ENCODE results near the gene BBLN. TPM values are rescaled to one million over a fixed set of nuclear protein-coding genes. Genes with fewer than 3 reads are reported as not detected.
"Not testable (repeated sequence)": the region's sequence is repeated elsewhere in the genome, so short reads cannot be mapped to it uniquely, and the experiment has no call there.

The BBLN gene, protein sequence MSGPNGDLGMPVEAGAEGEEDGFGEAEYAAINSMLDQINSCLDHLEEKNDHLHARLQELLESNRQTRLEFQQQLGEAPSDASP
- total RNA-seq: 56.1 TPM

DNA sequence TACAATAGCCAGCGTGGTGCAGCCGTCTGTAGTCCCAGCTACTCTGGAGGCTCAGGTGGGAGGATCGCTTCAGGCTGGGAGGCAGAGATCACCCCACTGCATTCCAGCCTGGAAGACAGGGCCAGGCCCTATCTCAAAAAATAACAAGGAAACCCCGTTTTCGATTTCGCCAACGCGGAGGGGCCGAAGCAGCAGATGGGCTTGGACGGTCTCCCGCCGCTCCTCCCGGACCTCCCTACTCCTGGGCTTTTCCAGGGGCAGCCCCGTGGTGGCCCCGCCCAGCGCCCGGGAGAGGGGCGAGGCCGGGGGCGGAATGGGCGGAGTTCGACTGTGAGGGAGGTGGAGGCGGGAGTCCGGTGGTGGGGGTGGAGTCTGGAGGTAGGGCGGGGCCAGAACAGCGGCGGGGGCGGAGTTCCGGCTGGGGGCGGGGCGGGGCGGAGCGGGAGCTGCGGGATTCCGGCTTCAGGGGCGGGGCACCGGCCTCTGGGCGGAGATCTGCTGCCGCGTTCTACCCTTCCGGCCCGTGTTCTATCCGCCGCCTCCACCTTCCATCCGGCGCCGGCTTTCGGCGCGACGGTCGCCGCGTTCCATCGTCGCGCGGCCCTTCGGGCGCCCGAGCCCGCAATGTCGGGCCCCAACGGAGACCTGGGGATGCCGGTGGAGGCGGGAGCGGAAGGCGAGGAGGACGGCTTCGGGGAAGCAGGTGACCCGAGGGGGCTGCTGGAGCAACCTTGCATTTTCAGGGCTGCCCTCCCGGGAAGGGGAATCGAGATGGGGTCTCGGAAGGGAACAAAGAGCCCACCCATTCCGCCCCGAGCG, at the start of gene BBLN:
Gene BBLN, plus strand, starts transcription at position 482 of the 819 bp plus-strand sequence. Its CDS starts 143 bp downstream, at position 625.
- ATAC-seq: peak; percentile 90

GRCh38 chr9:128111726-128112125, 48.3 kb upstream of the BBLN start:
- ATAC-seq: not testable (repeated sequence)

- ATAC-seq: no peak
Observed at GRCh38 chr9:128113526-128114325, 46.3 kb upstream of the BBLN start.

DNA sequence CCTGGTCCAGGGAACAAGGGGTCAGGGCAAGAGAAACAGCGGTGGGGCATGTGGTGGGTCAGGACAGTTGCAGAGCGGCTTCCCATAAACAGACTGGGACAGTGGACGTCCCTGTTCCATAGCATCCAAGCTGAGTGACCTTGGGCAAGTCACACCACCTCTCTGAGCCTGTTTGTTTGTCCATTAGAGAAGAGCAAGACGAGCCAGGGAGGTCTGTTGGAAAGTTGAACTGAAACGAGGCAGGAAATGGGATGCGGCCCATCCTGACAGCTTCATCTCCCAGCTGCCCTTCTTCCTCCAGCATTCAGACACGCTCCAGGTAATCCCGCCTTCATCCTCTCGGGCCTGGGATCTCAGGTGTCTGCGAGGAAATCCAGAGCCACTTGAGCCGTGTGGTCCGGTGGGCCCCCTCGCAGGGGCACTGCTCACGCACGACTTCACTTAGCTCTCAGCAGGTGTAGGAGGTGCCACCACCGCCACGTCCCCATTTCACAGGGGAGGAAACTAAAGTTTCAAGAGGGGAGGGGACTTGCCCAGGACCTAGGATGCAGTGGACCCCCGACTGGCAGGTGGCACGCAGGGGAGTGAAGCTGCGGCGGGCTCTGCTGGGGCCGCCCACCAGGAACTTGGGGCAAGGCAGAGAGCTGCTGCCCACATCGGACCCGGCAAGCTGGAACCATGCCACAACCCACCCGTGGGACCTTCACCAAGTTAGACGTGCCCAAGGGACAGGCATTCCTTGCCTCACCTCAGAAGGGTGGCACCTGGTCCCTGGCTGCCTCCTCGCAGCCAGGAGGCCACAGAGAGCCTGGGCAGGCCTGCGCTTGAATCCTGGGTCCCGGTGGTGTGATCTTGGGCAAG, 45.5 kb upstream of the BBLN start:
- no peak for ATAC-seq

GRCh38 chr9:128115187-128116103, 44.6 kb upstream of the BBLN start:
- peak; percentile 14 for ATAC-seq

DNA sequence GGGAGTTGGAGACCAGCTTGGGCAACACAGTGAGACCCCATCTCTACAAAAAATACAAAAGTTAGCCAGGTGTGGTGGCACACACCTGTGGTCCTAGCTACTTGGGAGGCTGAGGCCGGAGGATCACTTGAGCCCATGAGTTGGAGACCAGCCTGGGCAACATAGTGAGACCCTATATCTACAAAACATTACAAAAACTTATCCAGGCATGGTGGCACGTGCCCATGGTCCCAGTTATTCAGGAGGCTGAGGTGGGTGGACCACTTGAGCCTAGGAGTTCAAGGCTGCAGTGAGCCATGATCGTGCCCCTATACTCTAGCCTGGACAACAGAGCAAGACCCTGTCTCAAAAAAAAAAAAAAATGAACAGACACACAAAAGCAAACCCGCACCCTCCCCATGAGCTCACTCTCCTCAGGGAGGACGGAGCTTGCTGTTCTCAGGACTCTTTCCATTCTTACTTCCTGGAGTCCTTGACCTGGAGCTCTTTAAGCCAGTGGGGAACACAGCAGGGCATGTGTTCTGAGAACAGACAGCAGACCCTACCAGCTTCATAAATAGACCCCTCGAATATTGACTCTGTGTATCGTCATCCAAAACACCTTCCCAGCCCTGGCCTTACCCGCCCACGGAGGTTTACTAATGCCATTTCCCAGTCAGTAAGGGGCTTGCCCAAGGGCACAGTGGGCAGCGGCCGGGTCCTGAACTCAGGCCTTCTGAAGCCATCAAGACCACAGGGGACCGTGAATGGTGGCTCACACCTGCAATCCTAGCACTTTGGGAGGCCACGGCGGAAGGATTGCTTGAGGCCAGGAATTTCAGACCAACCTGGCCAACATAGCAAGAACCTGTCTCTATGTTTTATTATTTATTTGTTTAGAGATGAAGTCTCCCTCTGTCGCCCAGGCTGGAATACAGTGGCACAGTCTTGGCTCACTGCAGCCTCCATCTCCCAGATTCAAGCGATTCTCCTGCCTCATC, 43.7 kb upstream of the BBLN start:
- ATAC-seq: no peak

- ATAC-seq: peak; percentile 73
Observed at GRCh38 chr9:128117613-128118471, 42.2 kb upstream of the BBLN start.

- ATAC-seq: no peak
Observed at GRCh38 chr9:128118472-128118857, 41.6 kb upstream of the BBLN start.

DNA sequence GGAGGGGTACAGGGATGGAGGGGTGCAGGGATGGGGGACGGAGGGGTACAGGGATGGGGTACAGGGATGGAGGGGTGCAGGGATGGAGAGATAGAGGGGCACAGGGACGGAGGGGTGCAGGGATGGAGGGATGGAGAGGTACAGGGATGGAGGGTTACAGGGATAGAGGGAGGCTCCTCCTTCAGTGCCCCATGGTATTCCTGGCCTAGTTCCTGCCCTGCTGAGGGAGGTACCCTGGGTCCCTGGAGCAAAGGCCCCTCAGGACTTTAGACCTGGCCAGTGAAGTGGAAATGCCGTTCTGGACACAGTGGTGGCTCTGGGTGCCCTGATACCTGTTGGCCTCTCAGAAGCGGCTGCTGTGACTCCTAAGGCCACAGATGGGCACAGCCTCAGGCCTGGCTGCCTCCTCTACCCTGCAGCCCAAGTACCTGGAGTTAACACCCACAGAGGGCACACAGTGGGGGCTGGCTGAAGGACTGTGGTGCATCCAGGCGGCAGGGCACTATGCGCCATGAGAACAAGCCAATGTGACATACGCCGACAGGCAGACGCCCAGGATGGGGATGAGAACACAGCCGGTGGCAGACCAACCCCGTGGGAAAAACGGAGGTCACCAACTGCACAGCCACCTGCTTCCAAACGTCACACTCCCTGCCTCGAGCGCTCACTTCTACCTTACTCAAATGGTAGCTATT, 40.9 kb upstream of the BBLN start:
- no peak for ATAC-seq

DNA sequence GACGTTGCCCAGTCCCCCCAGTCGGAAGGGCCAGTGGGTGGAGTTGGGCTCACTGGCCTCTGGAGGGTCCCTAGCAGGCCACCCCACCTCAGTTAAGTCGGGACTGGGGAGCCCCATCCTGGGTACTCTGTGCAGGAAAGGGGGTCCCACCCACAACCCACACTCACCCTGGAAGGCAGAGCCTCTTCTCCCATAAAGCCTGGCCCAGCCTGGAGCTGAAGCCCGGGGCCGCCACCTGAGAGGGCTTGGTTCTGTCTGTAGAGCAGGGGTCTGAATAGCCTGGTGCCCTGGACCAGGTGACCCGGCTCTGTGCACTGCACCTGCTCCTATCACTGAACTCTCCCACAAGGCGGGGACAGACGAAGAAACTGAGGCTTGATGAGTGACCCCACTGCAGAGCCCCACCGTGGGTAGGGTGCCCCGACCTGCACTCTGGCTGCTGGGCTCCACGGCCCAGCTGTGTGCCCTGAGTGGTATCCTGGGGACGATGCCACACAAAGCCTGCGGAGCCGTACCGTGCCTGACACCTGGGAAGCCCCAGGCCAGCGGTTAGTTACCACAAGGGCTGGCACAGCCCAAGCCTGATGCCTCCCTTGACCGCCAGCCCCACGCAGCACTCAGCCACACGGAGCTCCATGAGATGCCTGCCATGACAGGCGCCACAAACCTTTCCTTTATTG, 39.9 kb upstream of the BBLN start:
- ATAC-seq: no peak

GRCh38 chr9:128120741-128121465, 39.2 kb upstream of the BBLN start:
- ATAC-seq: no peak

- no peak for ATAC-seq
Observed at GRCh38 chr9:128121466-128121810, 38.6 kb upstream of the BBLN start.

GRCh38 chr9:128121924-128122808, 37.9 kb upstream of the BBLN start:
- no peak for ATAC-seq

DNA sequence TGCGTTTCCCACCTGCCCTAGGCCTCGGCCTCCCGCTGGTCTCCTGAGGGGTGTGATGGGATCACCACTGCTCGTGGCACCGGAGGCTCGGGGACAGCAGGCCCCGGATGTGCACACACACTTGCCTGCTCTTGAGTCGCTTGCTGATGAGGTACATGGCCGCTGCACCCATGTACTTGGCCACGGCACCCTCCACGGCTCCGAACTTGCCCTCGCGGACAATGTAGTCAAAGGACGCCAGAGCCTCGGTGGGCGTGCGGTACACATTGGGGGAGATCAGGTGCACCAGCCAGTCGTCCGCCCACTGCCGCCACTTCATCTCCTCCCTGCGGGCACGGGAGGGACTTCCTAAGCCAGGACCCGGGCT, 37.3 kb upstream of the BBLN start:
- ATAC-seq: no peak

DNA sequence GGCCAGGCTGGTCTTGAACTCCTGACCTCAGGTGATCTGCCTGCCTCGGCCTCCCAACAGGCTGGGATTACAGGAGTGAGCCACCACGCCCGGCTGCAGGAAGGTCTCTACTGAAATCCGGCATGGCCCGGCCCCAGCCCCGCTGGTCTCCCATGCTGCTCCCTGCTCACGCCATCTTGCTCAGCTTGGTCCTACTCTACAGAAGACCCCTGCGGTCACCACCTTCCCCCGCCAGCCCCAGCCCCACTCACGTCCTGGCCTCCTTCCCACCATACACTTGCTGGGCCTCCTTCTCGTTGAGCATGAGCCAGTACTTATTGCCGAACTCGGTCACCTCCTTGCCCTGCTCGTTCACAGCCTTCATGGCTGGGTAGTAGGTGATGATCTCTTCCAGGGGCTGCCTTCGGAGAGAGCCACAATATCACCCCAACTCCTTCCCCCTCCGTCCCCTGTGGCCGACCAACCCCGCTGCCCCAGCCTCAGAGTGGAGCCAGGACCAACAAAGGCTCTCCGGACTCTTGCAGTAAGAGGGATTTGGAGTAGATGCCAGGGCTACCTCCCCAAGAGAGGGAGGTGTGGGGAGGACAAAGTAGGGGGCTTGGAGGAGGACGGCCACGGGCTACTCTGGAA, 36.5 kb upstream of the BBLN start:
- no peak for ATAC-seq

DNA sequence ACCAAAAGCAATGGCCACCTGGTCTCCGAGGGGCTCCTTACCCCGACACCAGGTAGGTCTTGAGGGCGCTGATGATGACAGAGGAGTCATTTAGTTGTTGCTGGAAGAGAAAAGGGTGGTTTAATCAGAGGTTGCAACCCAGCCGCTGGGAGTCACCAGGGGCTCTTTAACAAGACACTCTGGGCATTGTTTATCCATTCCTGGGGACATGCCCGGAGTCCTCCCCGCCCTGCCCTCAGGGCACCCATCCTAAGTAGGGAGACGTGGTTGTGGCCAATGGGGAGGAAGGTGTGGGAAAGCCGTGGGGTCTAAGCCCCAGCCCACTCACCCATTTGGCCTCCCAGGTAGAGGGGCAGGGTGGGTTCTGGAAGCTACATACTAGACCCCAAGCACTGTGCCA, 35.6 kb upstream of the BBLN start:
- no peak for ATAC-seq

Measured in esophagus mucosa (tissue), 1 donor.